H1 (cell line): ENCODE data around the gene CCDC24.

Experiments used
- CBX5 ChIP-seq: fragments of 300-800, 300-1000 bp; sonication (generic); IDR thresholded peaks from 2 replicates; pipeline ENCODE4 v1.7.1; 2016; ENCODE audit warnings: antibody characterized with exemption, low read length, low read depth
- CHD2 ChIP-seq: IDR thresholded peaks from 2 replicates; pipeline ENCODE4 v1.6.1; 2012; ENCODE audit warnings: low read length, improper control_type of control experiment
- CREB1 ChIP-seq: IDR thresholded peaks from 2 replicates; pipeline ENCODE4 v1.6.1; 2012; ENCODE audit warnings: inconsistent platforms
- EGR1 ChIP-seq: IDR thresholded peaks from 2 replicates; pipeline ENCODE4 v1.6.1; 2011; ENCODE audit warnings: low read depth, low read length, borderline replicate concordance
- GTF2F1 ChIP-seq: IDR thresholded peaks from 2 replicates; pipeline ENCODE4 v1.6.1; 2012; ENCODE audit warnings: low read depth, low read length, improper control_type of control experiment, borderline replicate concordance
- MAFK ChIP-seq: IDR thresholded peaks from 2 replicates; pipeline ENCODE4 v1.6.1; 2012; ENCODE audit warnings: low read depth, mild to moderate bottlenecking, improper control_type of control experiment, low read length
- POLR2A ChIP-seq, 2 experiments: IDR thresholded peaks; 1 replicate in 1 of 2; 2 replicates in 1 of 2; pipeline ENCODE4 v1.6.1; 2011; ENCODE audit warnings: low read depth in 2 of 2, low read length in 2 of 2, mild to moderate bottlenecking in 2 of 2; ENCODE audit errors: control extremely low read depth in 1 of 2
- POU5F1 ChIP-seq: IDR thresholded peaks from 2 replicates; pipeline ENCODE4 v1.6.1; 2011; ENCODE audit warnings: low read depth, mild to moderate bottlenecking, low read length, moderate library complexity
- RFX5 ChIP-seq: IDR thresholded peaks from 2 replicates; pipeline ENCODE4 v1.6.1; 2011; ENCODE audit warnings: low read depth, low read length, improper control_type of control experiment, borderline replicate concordance
- SUZ12 ChIP-seq: fragments of 200-600 bp; sonication (generic); IDR thresholded peaks from 2 replicates; pipeline ENCODE4 v1.6.1; 2012; ENCODE audit warnings: mild to moderate bottlenecking, inconsistent platforms, low read length, moderate library complexity, mixed read lengths
- ZNF274 ChIP-seq: IDR thresholded peaks from 2 replicates; pipeline ENCODE4 v1.7.0; 2012; ENCODE audit warnings: low read length, borderline replicate concordance; ENCODE audit errors: extremely low read depth
- TF ChIP-seq, protein P1 (sequence below), 3 experiments: IDR thresholded peaks; 1 replicate in 2 of 3; 2 replicates in 1 of 3; pipeline versions ENCODE4 v1.5.1 to v1.6.1; 2011; ENCODE audit warnings: low read length in 3 of 3, mild to moderate bottlenecking in 3 of 3, inconsistent platforms in 2 of 3, low read depth in 1 of 3, moderate library complexity in 1 of 3; ENCODE audit not compliant: insufficient read depth in 1 of 3; ENCODE audit errors: control extremely low read depth in 1 of 3

DNA sequence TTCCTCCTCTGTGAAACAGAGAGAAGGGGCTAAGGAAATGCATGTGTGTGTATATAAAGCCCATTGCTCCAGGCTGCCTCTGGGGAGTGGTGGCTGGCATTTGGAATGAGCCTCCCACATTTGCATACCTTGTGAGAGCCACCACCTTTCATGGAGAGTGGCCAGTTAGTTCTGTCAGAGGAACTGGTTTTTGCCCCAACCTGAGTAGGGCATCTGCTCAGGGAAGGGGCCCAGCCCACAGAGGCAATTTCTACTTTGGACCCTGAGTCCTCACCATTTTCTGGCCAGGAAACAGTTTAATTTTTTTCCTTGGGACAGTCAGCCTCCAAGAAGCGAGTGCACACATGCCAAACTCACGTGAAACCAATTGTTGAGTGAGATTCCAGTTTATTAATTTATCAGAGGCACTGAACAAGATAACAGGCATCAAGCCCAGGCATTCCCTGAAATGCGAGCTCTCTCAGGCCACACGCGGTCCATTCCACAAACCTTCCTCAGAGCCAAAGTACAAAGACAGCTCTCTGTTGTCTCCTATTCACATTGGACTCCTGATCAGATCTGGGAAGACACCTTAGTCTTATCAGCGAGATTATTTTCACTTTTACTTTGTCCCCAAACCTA, 40.9 kb downstream of the CCDC24 start:
- TF ChIP-seq, protein P1, sequence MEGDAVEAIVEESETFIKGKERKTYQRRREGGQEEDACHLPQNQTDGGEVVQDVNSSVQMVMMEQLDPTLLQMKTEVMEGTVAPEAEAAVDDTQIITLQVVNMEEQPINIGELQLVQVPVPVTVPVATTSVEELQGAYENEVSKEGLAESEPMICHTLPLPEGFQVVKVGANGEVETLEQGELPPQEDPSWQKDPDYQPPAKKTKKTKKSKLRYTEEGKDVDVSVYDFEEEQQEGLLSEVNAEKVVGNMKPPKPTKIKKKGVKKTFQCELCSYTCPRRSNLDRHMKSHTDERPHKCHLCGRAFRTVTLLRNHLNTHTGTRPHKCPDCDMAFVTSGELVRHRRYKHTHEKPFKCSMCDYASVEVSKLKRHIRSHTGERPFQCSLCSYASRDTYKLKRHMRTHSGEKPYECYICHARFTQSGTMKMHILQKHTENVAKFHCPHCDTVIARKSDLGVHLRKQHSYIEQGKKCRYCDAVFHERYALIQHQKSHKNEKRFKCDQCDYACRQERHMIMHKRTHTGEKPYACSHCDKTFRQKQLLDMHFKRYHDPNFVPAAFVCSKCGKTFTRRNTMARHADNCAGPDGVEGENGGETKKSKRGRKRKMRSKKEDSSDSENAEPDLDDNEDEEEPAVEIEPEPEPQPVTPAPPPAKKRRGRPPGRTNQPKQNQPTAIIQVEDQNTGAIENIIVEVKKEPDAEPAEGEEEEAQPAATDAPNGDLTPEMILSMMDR (IDR thresholded peaks at IDR 0.05; ENCODE audit: control extremely low read depth in 1 of 3, insufficient read depth in 1 of 3, low read depth in 1 of 3, low read length in 3 of 3) = no peak
- TF ChIP-seq CHD2 = no peak
- no peak for TF ChIP-seq EGR1
- TF ChIP-seq POLR2A (IDR thresholded peaks at IDR 0.05; ENCODE audit: control extremely low read depth in 1 of 2, low read depth in 2 of 2, low read length in 2 of 2) = no peak
- no peak for TF ChIP-seq POU5F1
- TF ChIP-seq RFX5 = no peak
- TF ChIP-seq CBX5 = no peak
- TF ChIP-seq ZNF274 = no peak
- TF ChIP-seq SUZ12 = no peak
- TF ChIP-seq GTF2F1 = no peak
- TF ChIP-seq MAFK = no peak
- TF ChIP-seq CREB1 = no peak
